ENCODE results near the gene CAMTA1.

The CAMTA1 gene

GRCh38 chr1:7623842-7624241 is 838.6 kb downstream of the CAMTA1 start:
- in situ Hi-C loops (cut with HindIII; ENCODE audit: low pct_ligation_motif_present, low pct_unique_long_range_greater_than_20kb, low sequenced_read_pairs): no loop called here
- DNase-seq: no peak

DNA sequence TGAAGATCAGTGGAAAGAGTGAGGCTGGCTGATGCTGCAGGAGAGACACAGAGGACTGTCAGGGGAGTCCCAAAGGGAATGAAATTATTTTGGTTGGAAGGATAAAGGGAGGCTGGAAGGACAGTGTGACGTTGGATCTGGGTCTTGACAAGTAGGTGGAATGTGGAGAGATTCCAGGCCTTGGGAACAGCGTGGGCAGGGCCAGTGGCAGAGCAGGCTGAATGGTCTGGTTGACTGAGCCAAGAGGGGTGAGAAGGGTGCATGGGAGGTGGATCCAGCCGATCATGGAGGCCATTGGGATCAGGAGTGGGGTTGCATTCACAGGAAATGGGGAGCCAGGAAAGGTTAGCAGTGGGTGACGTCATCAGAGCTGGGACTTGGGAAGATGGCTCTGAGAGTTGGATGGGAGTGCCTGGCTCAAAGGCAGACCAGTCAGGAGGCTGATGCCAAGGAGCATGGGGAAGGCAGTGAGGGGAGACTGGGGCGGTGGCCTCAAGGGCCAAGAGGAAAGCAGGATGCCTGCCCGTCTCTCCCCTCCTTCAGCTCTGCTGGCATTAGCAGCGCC is 839.6 kb downstream of the CAMTA1 start:
- no peak for DNase-seq
- in situ Hi-C loops (cut with HindIII; ENCODE audit: low pct_ligation_motif_present, low pct_unique_long_range_greater_than_20kb, low sequenced_read_pairs): no loop called here

DNA sequence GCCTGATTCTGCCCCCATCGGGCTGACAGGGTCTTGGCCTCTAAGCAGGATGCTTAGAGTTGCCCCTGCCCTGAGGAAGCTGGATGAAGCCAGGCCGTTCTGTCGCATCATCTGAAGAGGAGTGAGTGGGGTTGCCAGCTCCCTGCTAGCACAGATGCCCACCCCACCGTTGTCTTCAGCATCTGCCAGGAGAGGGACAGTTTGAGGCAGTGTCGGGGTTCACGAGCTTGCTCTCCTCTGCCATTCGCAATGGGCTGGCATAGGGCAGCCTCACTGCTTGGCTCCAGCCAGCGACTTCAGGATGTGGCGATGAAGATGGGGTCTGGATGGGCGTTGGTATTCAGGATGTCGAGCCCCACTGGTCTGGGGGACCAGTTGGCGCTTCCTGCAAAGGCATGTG is 840.1 kb downstream of the CAMTA1 start:
- no peak for DNase-seq
- in situ Hi-C loops (cut with HindIII; ENCODE audit: low pct_ligation_motif_present, low pct_unique_long_range_greater_than_20kb, low sequenced_read_pairs): no loop called here

- no peak for DNase-seq
- in situ Hi-C loops (cut with HindIII; ENCODE audit: low pct_ligation_motif_present, low pct_unique_long_range_greater_than_20kb, low sequenced_read_pairs): no loop called here
These were observed 843.0 kb downstream of the CAMTA1 start for GRCh38 chr1:7628273-7628672.

DNA sequence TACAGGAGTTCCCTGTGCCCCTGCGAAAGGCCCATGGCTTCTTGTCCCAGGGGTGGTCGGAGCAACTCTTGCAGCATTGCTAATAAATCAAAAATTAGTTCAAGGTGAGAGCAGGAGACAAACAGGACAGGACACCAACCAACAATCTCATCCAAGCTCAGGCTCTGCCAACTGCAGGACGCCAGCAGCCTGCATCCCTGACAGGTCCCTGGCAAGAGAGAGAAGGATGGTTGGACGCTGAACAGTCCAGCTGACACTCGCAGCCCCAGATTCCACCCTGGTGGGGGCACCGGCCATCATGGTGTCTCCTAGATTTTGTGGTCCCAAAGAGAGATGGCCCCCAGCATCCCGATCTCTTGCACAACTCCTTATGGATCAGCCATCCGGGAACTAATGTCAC is 843.8 kb downstream of the CAMTA1 start:
- in situ Hi-C loops (cut with HindIII; ENCODE audit: low pct_ligation_motif_present, low pct_unique_long_range_greater_than_20kb, low sequenced_read_pairs): no loop called here

DNA sequence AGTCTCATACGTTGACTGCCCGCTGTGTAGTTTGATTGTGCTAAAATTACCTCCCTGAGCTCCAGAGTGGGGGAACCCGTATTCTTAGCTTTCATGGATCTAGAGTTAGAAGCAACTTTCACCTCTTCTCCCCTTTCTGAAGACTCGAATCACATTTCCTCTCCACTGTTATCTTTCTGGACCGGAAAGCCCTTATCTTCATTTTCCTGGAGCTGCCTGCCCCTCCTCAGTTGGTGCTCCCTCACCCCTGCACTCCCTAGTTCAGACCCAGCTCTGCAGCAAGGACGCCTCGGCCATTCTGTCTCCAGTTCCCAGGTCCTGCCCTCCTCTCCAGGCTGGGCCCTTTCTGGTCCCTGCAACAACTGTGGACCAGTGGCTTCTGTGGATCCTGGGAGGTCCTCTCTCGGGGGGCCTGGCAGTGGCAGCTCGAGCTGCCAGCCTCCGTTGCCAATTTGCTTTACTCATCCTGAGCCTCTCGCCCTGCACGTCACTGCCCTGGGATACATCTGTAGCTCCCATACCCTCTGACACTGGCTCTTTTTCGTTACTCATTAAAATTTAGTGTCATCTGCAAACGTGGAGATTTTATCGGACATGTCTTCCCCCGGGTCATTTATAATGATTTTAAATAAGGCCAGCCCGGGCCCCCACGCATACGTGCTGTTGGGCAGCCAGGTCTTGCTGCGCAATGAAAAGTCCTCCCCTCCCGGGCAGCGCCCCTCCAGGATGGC is 844.4 kb downstream of the CAMTA1 start:
- DNase-seq: no peak
- in situ Hi-C loops (cut with HindIII; ENCODE audit: low pct_ligation_motif_present, low pct_unique_long_range_greater_than_20kb, low sequenced_read_pairs): no loop called here

More for the DNA sequence above, 843.8 kb downstream of the CAMTA1 start:
- no peak for DNase-seq

DNA sequence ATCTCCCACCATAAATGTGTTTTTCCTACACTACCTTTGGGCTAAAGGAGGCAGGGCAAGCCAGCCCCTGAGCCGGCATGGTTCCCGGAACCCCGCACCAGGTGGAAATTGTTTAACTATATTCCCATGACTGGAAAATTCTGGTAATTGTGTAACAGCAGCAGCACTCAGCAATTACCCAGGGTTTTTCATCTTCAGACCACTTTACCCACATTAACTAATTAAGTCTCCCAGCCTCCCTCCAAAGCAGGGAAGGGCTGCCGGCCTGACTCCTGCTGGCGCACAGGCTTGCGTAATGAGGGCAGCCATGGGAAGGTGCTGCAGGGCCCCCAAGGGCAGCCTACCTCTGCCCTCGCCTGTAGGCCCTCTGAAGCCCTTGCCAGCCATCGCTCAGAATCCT is 845.1 kb downstream of the CAMTA1 start:
- in situ Hi-C loops (cut with HindIII; ENCODE audit: low pct_ligation_motif_present, low pct_unique_long_range_greater_than_20kb, low sequenced_read_pairs): no loop called here

DNA sequence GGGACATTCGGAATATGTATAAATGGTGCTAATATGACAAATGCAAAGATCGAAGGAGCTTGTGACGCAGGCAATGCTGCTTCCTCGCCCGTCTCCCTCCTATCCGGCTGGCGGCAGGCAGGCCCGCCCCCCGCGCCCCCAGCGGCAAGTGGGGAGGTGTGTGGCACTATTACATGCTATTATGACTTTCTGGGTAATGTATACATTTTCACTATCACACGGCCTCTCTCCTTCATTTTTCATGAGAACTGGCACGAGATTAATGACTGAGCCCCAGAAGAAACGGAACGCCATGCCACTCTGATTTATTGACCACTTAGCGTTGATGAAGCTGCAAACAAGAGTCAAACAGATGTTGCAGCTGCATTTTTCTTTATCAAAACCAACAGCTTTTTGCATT is 846.9 kb downstream of the CAMTA1 start:
- in situ Hi-C loops (cut with HindIII; ENCODE audit: low pct_ligation_motif_present, low pct_unique_long_range_greater_than_20kb, low sequenced_read_pairs): no loop called here
- DNase-seq: no peak

More for the DNA sequence above, 845.1 kb downstream of the CAMTA1 start:
- no peak for DNase-seq

DNA sequence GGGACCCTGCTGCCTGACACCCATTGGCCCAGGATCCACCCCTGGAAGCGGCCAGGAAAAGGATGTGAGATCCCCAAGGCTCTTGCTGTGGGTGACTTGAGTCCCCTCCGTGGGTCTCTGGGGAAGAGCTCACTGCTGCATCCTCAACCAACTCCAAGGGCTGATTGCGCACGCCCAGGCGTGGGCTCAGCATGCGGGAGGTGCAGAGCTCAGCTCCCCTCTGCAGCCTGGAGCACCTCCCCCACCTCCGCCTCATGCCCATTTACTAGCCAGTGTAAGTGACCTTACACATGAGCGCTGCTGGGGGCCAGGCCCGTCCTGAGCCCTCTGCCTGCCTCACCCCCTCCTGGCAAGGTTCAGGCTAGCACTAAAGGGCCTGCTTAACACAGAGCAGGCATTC is 847.4 kb downstream of the CAMTA1 start:
- in situ Hi-C loops (cut with HindIII; ENCODE audit: low pct_ligation_motif_present, low pct_unique_long_range_greater_than_20kb, low sequenced_read_pairs): no loop called here
- no peak for DNase-seq

- no peak for DNase-seq
- in situ Hi-C loops (cut with HindIII; ENCODE audit: low pct_ligation_motif_present, low pct_unique_long_range_greater_than_20kb, low sequenced_read_pairs): no loop called here
These were observed 848.4 kb downstream of the CAMTA1 start for GRCh38 chr1:7633506-7634245.

DNA sequence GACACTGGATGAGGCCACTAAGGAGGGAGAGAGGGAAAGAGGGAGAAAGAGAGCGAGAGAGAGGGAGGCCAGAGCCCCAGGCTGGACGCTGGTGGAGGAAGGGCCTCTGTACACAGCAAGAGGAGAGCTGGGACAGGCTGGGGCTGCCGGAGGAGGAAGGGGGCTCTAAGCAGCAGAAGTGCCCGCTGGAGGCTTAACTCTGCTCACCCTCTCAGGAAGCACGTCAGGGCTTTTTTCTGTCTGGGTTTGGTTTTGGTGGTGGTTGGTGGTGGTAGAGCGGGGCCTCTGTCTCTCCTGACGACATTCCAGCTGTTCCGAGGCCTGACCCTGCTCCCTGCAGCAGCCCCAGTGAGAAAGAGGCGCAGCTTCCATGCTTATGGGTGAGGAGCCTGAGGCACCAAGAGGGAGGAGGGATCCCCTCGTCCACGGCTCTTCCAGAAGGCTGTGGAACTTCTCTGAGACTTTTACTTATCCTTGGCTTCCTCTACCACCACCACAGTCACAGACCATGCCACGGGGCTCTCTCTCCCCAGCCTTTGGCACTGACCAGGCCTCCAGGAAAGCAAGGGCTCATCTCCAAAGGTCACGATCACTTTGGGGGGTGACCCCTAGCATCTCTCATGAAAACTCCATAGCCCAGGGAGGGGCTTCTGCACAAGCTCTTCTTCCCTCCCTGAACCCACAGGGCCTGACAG is 849.4 kb downstream of the CAMTA1 start:
- no peak for DNase-seq
- in situ Hi-C loops (cut with HindIII; ENCODE audit: low pct_ligation_motif_present, low pct_unique_long_range_greater_than_20kb, low sequenced_read_pairs): no loop called here

DNA sequence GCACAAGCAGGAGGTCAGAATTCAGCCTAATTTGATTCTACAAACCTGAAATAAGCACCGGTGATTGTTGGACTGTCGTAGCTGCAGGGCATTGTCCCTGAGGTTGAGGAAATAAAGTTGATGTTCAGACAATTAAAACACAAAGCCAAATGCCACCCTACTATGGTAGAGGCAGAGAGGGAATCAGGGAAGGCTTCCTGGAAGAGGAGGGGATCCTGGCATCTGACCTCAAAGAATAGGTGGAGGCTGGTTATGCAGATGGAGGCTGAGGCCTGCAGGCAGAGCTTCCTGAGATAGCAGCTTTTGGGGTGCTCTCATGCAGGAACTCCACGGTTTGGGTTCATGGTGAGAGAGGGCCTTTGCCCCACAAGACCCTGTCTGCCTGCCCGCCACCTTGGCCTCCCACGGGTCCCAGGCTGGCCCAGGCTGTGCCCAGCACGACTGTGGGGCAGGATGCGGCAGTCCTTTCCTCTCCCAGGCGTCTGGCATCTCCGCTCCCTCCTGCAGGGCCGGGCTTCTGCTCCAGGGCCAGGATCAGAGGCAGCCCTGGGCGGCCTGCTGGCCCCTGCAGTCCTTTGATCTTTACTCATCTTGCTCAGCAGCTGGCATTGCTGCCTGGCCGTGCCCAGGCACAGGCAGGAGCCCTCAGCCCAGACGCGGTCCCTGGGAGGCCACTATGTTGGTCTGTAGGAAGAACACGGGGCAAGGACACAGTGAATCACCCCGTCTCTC is 851.7 kb downstream of the CAMTA1 start:
- in situ Hi-C loops (cut with HindIII; ENCODE audit: low pct_ligation_motif_present, low pct_unique_long_range_greater_than_20kb, low sequenced_read_pairs): no loop called here
- no peak for DNase-seq

DNA sequence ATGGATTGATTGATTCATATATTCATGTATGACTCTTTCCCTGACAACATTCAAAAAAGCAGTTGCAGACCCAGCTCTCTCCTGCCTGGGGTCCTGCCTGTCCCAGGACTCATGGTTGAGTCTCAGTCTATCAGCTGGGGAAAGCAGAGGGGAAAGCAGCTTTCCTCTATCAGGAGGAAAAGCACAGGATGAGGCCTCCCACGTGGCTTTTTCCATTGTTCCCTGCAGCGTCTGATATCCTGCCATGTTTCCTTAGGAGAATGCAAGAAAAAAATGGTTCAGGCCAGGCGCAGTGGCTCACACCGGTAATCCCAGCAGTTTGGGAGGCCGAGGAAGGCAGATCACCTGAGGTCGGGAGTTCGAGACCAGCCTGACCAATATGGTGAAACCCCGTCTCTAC is 852.8 kb downstream of the CAMTA1 start:
- no peak for DNase-seq
- in situ Hi-C loops (cut with HindIII; ENCODE audit: low pct_ligation_motif_present, low pct_unique_long_range_greater_than_20kb, low sequenced_read_pairs): no loop called here

DNA sequence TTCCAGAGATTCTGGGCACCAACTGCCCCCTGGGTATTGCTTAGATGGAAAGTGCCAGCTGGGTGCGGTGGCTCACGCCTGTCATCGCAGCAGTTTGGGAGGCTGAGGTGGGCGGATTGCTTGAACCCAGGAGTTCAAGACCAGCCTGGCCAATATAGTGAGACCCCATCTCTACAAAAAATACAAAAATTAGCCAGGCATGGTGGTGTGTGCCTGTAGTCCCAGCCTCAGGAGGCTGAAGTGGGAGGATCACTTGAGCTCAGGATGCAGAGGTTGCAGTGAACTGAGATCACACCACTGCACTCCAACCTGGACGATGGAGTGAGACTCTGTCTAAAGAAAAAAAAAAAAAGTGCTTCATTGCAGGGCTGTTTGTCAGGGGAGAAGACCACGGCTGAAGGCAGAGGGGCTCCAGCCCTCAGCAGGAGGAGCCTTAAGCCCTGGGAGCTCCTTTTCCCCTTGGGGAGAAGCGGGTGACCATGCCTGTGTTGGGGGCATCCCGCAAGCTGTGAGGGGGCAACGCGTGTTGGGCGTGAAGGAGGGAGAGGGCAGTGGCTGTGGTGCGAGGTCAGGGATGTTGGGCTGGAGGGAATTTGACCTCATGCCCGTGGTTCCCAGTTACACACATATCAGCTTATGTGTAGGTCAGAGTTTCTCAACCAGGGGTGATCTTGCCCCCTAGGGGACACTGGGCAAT is 854.3 kb downstream of the CAMTA1 start:
- in situ Hi-C loops (cut with HindIII; ENCODE audit: low pct_ligation_motif_present, low pct_unique_long_range_greater_than_20kb, low sequenced_read_pairs): no loop called here

GRCh38 chr1:7640350-7640749 is 855.1 kb downstream of the CAMTA1 start:
- in situ Hi-C loops (cut with HindIII; ENCODE audit: low pct_ligation_motif_present, low pct_unique_long_range_greater_than_20kb, low sequenced_read_pairs): no loop called here

More for the DNA sequence above, 854.3 kb downstream of the CAMTA1 start:
- no peak for DNase-seq

DNA sequence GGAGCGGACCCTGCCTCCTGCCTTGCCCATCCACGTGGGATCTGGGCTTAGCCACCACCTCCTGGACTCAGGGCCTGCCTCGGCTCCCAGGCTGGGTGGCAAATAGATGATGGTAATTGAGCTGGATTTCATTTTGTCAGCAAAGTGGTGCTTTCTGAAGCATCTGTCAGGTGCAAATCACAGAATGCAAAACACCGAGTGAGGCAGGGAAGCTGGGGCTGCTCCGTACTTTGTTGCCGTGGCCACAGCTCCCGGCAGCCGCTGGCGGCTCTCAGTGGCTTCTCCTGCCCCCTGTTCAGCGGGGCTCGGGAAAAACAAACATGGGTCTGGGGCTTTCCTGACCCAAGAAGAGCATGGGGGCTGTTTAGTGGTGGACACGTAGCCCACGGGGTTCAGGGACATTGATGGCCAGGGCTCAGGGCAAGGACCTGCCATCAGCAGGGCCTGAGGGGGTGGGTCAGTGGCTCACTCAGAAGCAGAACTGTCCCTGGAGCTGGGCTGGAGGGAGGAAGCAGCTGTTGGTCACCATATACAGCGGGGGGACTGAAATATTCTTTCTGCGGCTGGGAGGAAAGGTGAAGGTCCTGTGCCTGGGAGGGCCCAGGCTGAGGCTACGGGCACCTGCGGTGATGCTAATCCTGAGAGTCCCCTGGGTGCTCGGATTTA is 855.8 kb downstream of the CAMTA1 start:
- no peak for DNase-seq
- in situ Hi-C loops (cut with HindIII; ENCODE audit: low pct_ligation_motif_present, low pct_unique_long_range_greater_than_20kb, low sequenced_read_pairs): no loop called here

More at GRCh38 chr1:7640350-7640749, 855.1 kb downstream of the CAMTA1 start:
- DNase-seq: no peak

DNA sequence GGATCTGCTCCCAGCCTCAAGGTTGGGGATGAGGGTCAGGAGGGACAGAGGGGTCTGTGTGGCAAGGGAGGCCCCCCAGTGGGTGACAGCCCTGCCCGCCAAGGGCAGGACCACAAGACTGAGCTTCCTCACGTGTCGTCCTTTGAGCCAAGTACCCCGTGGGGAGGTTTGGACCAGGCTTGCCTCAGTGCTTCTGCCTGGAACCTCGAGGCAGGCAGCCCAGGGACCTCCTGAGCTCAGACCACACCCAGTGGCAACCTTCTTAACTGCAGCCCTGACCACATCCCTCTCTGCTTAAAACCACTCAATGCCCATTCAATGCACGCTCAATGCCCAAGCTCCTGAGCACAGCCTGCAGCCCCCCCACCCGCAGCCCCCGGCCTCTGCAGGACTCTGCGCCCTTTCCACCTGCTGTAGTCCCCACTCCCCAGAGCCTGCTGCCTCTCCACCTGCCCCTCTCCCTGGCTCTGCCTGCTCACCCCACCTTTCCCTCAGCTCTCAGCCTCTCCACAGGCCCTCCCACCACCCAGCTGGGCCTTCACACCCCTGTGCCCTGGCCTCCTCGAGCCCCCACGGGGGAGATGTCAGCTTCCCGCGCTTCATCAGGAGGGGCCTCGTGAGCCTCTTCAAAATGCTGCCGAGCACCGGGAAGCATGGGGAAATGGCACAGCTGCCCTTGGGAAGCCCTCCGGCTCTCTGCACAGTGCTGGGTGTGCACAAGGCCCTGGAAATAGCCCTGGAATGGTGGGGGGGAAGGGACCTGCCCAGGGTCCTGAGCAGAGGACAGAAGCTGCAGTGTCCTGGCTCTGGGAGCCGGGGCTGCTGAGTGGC is 856.5 kb downstream of the CAMTA1 start:
- no peak for DNase-seq
- in situ Hi-C loops (cut with HindIII; ENCODE audit: low pct_ligation_motif_present, low pct_unique_long_range_greater_than_20kb, low sequenced_read_pairs): no loop called here
